Fibroblast of the conjunctiva (primary cell): ENCODE measurements around the gene FAM83F.

Experiments
- DNase-seq: peaks from one replicate; pipeline ENCODE4 v3.0.0-alpha.2; 2010; ENCODE audit warnings: low read depth

FAM83F gene

DNA sequence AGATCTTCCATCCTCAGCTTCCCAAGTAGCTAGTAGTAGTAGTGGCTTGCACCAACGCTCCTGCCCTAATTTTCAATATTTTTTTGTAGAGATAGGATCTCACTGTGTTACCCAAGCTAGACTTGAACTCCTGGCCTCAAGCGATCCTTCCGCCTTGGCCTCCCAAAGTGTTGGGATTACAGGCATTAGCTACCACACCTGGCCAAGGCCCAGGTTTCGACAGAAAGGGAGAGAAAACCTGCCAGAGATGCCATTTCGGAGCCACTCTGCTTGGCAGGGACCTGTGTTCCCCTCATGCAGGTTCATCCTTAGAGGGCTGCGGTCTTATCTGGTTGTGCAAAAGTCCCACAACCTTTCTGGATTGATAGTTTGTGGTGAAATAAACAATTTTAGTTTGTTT is 41.4 kb downstream of the FAM83F start:
- no peak for DNase-seq

GRCh38 chr22:40036591-40037225 is 42.0 kb downstream of the FAM83F start:
- peak; percentile 72 for DNase-seq

GRCh38 chr22:40037320-40037719 is 42.6 kb downstream of the FAM83F start:
- no peak for DNase-seq

- no peak for DNase-seq
Measured at GRCh38 chr22:40039482-40040115, 44.8 kb downstream of the FAM83F start.

- peak; percentile 91 for DNase-seq
Measured at GRCh38 chr22:40040927-40041326, 46.2 kb downstream of the FAM83F start.

GRCh38 chr22:40041366-40042137 is 46.8 kb downstream of the FAM83F start:
- DNase-seq, result no peak

DNA sequence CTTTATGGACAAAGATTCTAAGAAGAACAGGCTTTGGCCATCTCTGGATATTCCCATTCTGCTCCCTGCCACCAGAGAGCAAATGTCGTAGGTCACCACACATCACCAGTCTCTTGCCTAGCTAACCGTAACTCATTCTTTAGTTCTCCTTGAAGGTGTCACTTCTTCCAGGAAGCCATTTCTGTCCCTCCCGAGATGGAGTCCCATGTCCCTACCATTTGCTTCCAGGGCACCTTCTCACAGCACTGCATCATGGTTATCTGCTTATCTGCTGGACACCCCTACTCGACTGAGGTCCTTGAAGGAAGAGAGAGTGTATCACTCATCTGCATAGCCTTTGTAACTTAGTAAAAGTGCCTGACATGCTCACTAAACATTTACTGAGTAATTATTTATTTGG is 47.6 kb downstream of the FAM83F start:
- no peak for DNase-seq

GRCh38 chr22:40043081-40043480 is 48.3 kb downstream of the FAM83F start:
- DNase-seq, result peak; percentile 67

DNA sequence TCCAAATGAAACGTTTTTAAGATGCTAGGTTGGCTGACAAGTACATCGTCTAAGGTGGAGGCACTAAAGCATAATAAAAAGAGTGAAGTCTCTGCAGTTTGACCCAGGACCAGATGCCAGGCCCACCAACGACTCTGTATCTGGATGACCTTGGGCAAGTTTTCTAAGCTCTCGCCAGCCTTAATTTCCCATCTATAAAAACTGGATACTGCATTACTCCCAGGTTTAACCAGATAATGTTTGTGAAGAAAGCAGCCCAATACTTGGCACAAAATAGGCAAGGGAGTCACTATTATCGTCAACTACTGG is 49.0 kb downstream of the FAM83F start:
- no peak for DNase-seq

- peak; percentile 99 for DNase-seq
Measured at GRCh38 chr22:40044102-40044869, 49.5 kb downstream of the FAM83F start.

- no peak for DNase-seq
Measured at GRCh38 chr22:40044870-40045834, 50.4 kb downstream of the FAM83F start.

- no peak for DNase-seq
Measured at GRCh38 chr22:40046126-40046525, 51.4 kb downstream of the FAM83F start.

GRCh38 chr22:40050258-40050657 is 55.5 kb downstream of the FAM83F start:
- DNase-seq, result no peak

DNA sequence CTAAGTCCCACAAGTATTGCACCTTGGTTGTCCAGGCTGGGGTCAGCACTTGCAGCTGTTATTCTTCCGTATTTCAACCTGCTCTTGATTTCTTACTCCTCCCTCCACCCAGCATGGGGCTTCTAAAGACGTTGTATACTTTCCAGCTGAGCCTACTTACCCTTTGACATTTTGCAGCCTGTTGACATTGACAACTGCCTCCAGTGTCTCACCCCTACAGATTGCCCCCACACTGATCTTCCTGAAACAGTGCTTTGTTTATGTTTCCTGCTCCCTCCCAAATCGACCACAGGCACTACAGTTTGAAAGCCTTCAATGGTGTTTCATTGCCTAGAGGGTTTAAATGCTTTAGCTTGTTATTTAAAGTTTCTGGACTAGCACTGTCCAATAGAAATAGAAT is 56.6 kb downstream of the FAM83F start:
- no peak for DNase-seq

GRCh38 chr22:40053460-40053859 is 58.7 kb downstream of the FAM83F start:
- no peak for DNase-seq

- DNase-seq, result no peak
Measured at GRCh38 chr22:40054486-40054885, 59.7 kb downstream of the FAM83F start.

DNA sequence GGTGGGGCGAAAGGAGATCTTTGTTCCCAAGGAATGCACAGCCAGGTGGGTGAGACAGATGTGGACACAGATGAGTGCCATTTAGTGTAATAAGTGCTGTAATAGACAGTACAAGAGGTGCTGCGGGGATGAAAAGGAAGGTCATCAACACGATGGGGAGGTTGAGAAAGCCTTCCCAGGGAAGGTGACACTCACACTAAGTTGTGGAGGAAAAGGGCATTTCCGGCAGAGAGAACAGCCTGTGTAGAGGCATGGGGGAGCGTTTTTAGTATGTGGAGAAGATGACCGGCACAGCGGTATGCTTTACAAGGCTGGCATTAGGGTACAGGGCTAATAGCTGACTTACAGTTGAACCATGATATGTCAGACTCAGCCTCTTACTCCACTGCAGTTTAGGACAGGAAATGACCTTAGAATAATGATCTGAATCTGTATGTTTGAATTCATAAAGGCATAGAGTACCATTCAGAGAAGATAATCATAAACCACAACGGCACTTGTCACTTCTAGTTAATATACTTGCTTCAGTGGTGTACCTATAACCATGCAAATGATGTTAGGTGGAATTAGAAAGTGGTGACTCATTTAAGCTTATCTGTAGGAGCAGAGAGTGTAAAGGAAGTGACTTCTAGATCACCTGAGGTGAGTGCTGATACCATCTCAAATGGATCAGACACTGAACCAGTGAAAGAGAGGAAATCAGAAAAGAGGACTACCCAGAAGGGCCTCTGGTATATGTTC is 60.6 kb downstream of the FAM83F start:
- DNase-seq, result no peak

DNA sequence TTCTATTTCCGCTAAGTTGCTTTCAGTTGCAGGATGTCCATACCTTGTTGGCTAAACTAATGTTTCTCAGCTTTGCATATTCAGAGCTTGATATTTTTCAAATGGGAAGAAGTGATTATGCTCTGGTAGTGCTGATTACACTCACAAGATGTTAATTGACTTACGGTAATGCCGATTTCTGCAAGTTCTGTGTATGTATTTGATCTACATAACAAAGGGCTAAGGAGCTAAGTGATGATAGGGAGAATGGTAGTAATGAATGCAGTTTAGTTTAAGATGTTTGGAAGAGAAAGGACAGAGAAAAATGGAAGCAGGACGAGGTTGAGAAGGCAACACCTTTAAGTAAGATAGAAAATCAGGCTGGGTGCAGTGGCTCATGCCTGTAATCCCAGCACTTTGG is 61.4 kb downstream of the FAM83F start:
- no peak for DNase-seq

DNA sequence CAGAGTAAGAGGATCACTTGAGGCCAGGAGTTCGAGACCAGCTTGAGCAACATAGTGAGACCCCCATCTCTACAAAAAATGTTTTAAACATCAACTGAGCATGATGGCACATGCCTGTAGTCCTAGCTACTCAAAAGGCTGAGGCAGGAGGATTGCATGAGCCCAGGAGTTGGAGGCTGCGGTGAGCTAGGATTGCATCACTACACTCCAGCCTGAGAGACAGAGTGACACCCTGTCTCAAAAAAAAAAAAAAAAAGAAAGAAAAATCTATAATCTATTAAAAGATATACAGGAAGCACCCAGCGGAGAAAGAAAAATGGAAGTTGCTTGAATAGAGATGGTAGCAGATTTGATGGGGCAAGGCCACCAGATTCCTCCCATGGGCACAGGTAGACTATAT is 61.8 kb downstream of the FAM83F start:
- no peak for DNase-seq

- DNase-seq, result no peak
Measured at GRCh38 chr22:40057652-40058051, 62.9 kb downstream of the FAM83F start.

GRCh38 chr22:40058265-40058664 is 63.5 kb downstream of the FAM83F start:
- DNase-seq, result no peak
